HG02588 (cell line): ENCODE results near the gene MYO10.

Experiments
- ATAC-seq: cut with Tn5 transposase; IDR thresholded peaks from one replicate; pipeline ENCODE4 v1.9.1; 2021; ENCODE audit warnings: mild to moderate bottlenecking, moderate library complexity; ENCODE audit not compliant: unreplicated experiment

Gene MYO10

GRCh38 chr5:16943846-16944678 is 8.0 kb upstream of the MYO10 start:
- no peak for ATAC-seq

GRCh38 chr5:16937503-16938161 is 1.5 kb upstream of the MYO10 start:
- no peak for ATAC-seq

- ATAC-seq = no peak
Observed at GRCh38 chr5:16936989-16937438, 926 bp upstream of the MYO10 start.

GRCh38 chr5:16935231-16936149 is 598 bp downstream of the MYO10 start:
- peak; percentile 43 for ATAC-seq

GRCh38 chr5:16934677-16935153 is 1.4 kb downstream of the MYO10 start:
- no peak for ATAC-seq

GRCh38 chr5:16934123-16934522 is 2.0 kb downstream of the MYO10 start:
- ATAC-seq = no peak

- no peak for ATAC-seq
Observed at GRCh38 chr5:16933337-16933736, 2.8 kb downstream of the MYO10 start.

- ATAC-seq = no peak
Observed at GRCh38 chr5:16932401-16932800, 3.7 kb downstream of the MYO10 start.

- no peak for ATAC-seq
Observed at GRCh38 chr5:16931334-16932110, 4.6 kb downstream of the MYO10 start.

- no peak for ATAC-seq
Observed at GRCh38 chr5:16930496-16930895, 5.6 kb downstream of the MYO10 start.

GRCh38 chr5:16929831-16930230 is 6.3 kb downstream of the MYO10 start:
- ATAC-seq = no peak

GRCh38 chr5:16929347-16929746 is 6.7 kb downstream of the MYO10 start:
- no peak for ATAC-seq

GRCh38 chr5:16927613-16928012 is 8.5 kb downstream of the MYO10 start:
- ATAC-seq = no peak

- ATAC-seq = no peak
Observed at GRCh38 chr5:16926417-16926816, 9.7 kb downstream of the MYO10 start.

- ATAC-seq = no peak
Observed at GRCh38 chr5:16924206-16924605, 11.9 kb downstream of the MYO10 start.

- ATAC-seq = no peak
Observed at GRCh38 chr5:16922430-16922829, 13.7 kb downstream of the MYO10 start.

- ATAC-seq = no peak
Observed at GRCh38 chr5:16921211-16921610, 14.9 kb downstream of the MYO10 start.

- ATAC-seq = no peak
Observed at GRCh38 chr5:16920109-16920816, 15.8 kb downstream of the MYO10 start.

- no peak for ATAC-seq
Observed at GRCh38 chr5:16918891-16919671, 17.0 kb downstream of the MYO10 start.
